MCF 10A (cell line): ENCODE measurements around the gene GAPDHS. TPM values are rescaled to one million over a fixed set of nuclear protein-coding genes. Genes with fewer than 3 reads are reported as not detected.

ENCODE experiments used
- BruUV-seq: library from RNA; stranded (reverse); fragments of 400-500 nt; replicated peaks from 2 replicates; lab custom pipeline; 2021; lab: Mats Ljungman, UMichigan
- CTCF ChIA-PET: fragments of 300-600 bp; sonication (Branson Sonifier 250); formaldehyde crosslinking; extraction: SDS; loops from one replicate; lab custom pipeline; 2021; ENCODE audit warnings: antibody characterized with exemption, inconsistent platforms; lab: Yijun Ruan, JAX
- POLR2A ChIA-PET: fragments of 300-600, 350-650 bp; sonication (Branson Sonifier 250); formaldehyde crosslinking; extraction: SDS; loops from one replicate; lab custom pipeline; 2020; ENCODE audit warnings: antibody characterized with exemption, inconsistent platforms; lab: Yijun Ruan, JAX
- DNase-seq: peaks from one replicate; pipeline ENCODE4 v3.0.0-alpha.2; 2018; ENCODE audit not compliant: unreplicated experiment
- H3K27ac Mint-ChIP-seq: one replicate; pipeline ENCODE4 v1.8.0; 2022; ENCODE audit warnings: mild to moderate bottlenecking, low read depth, mixed read lengths; ENCODE audit not compliant: unreplicated experiment
- H3K27me3 Mint-ChIP-seq: one replicate; pipeline ENCODE4 v1.8.0; 2022; ENCODE audit warnings: mixed read lengths; ENCODE audit not compliant: insufficient read depth, unreplicated experiment
- H3K36me3 Mint-ChIP-seq: one replicate; pipeline ENCODE4 v1.8.0; 2022; ENCODE audit warnings: mild to moderate bottlenecking, moderate library complexity, mixed read lengths; ENCODE audit not compliant: insufficient read depth, unreplicated experiment
- H3K4me1 Mint-ChIP-seq: one replicate; pipeline ENCODE4 v1.8.0; 2022; ENCODE audit warnings: mixed read lengths; ENCODE audit not compliant: insufficient read depth, unreplicated experiment
- H3K4me3 Mint-ChIP-seq: one replicate; pipeline ENCODE4 v1.8.0; 2022; ENCODE audit warnings: mild to moderate bottlenecking, moderate library complexity, mixed read lengths; ENCODE audit not compliant: unreplicated experiment
- H3K9me3 Mint-ChIP-seq: one replicate; pipeline ENCODE4 v1.8.0; 2022; ENCODE audit warnings: mixed read lengths; ENCODE audit not compliant: unreplicated experiment
- CTCF ChIP-seq: fragments of 200-600 bp; IDR thresholded peaks from one replicate; pipeline ENCODE4 v1.8.0; 2022; ENCODE audit warnings: antibody characterized with exemption, mild to moderate bottlenecking; ENCODE audit not compliant: unreplicated experiment
- intact Hi-C: fragments of 100-400 bp; cut with micrococcal nuclease; formaldehyde crosslinking; loops from 2 replicates; pipeline ENCODE4 v1.14.1; 2022
- total RNA-seq: library from RNA; stranded (reverse); gene quantifications from 2 replicates; pipeline ENCODE4 v1.2.3, GENCODE V29; 2022

GAPDHS gene
- total RNA-seq, 1 experiment from 2014 or later: not detected

GRCh38 chr19:35497406-35497805 is 35.9 kb upstream of the GAPDHS start:
- no peak overlapping the region for H3K27ac Mint-ChIP-seq
- H3K36me3 Mint-ChIP-seq: peaks cover 5% of the 10 kb centered on the region
- DNase-seq: no peak
- peaks cover 7% of the 10 kb centered on the region for H3K27me3 Mint-ChIP-seq
- BruUV-seq: no TSS peak
- no peak overlapping the region for H3K4me3 Mint-ChIP-seq
- no peak for TF ChIP-seq CTCF
- CTCF ChIA-PET: interaction anchor here (0.6 to 7.4 kb wide), 8 partner anchors 10 to 181 kb away, joined by 3 to 108 read pairs (median 13); no protein-coding TSS in a partner anchor
- POLR2A ChIA-PET: no interaction called here
- intact Hi-C loops: no loop called here
- H3K9me3 Mint-ChIP-seq: no peaks in the 10 kb centered on the region
- no peaks in the 10 kb centered on the region for H3K4me1 Mint-ChIP-seq

- TF ChIP-seq CTCF: no peak
- no peak overlapping the region for H3K4me3 Mint-ChIP-seq
- H3K4me1 Mint-ChIP-seq: no peaks in the 10 kb centered on the region
- no TSS peak for BruUV-seq
- H3K36me3 Mint-ChIP-seq: peaks cover 5% of the 10 kb centered on the region
- POLR2A ChIA-PET: no interaction called here
- no peak overlapping the region for H3K27ac Mint-ChIP-seq
- H3K27me3 Mint-ChIP-seq: no peaks in the 10 kb centered on the region
- DNase-seq: no peak
- CTCF ChIA-PET: interaction anchor here (0.5 to 7.4 kb wide), 6 partner anchors 9 to 363 kb away, joined by 3 to 108 read pairs (median 5); partner anchors contain the start of genes LGI4 and UPK1A
- intact Hi-C loops: no loop called here
- no peaks in the 10 kb centered on the region for H3K9me3 Mint-ChIP-seq
Observed at GRCh38 chr19:35498220-35498619, 35.0 kb upstream of the GAPDHS start.

- DNase-seq: no peak
- Mint-ChIP-seq H3K27me3 (no peaks in the 10 kb centered on the region), H3K4me1 (no peaks in the 10 kb centered on the region), H3K27ac (no peak overlapping the region), H3K36me3 (peaks cover 6% of the 10 kb centered on the region), H3K4me3 (no peak overlapping the region), H3K9me3 (no peaks in the 10 kb centered on the region)
- BruUV-seq: no TSS peak
- TF ChIP-seq CTCF: no peak
- ChIA-PET CTCF (no interaction called here), POLR2A (no interaction called here)
- intact Hi-C loops: no loop called here
Observed at GRCh38 chr19:35498984-35499527, 34.2 kb upstream of the GAPDHS start.

- no peaks in the 10 kb centered on the region for H3K4me1 Mint-ChIP-seq
- no peak for DNase-seq
- TF ChIP-seq CTCF: no peak
- no peak overlapping the region for H3K27ac Mint-ChIP-seq
- intact Hi-C loops: no loop called here
- CTCF ChIA-PET: interaction anchor here (0.8 kb wide), 1 partner anchor 10 kb away, joined by 4 read pairs; no protein-coding TSS in a partner anchor
- no peak overlapping the region for H3K4me3 Mint-ChIP-seq
- no peaks in the 10 kb centered on the region for H3K27me3 Mint-ChIP-seq
- BruUV-seq: no TSS peak
- H3K36me3 Mint-ChIP-seq: peaks cover 18% of the 10 kb centered on the region
- POLR2A ChIA-PET: interaction anchor here (0.7 kb wide), 1 partner anchor 1763 kb away, joined by 3 read pairs; no protein-coding TSS in a partner anchor
- no peaks in the 10 kb centered on the region for H3K9me3 Mint-ChIP-seq
Observed at GRCh38 chr19:35500611-35501010, 32.6 kb upstream of the GAPDHS start.
